A549 treated with AZD2906 at 1 μM for 4 hours (cell line): Measurements from ENCODE around the gene OR10H2. TPM values are rescaled to one million over a fixed set of nuclear protein-coding genes. Genes with fewer than 3 reads are reported as not detected.

Experiments used
- total RNA-seq: library from RNA; stranded (reverse); fragments of 200-300 nt; extraction: Qiagen RNA extraction; gene quantifications from 5 replicates; pipeline ENCODE4 v1.2.3, GENCODE V29; 2022

The OR10H2 gene, protein sequence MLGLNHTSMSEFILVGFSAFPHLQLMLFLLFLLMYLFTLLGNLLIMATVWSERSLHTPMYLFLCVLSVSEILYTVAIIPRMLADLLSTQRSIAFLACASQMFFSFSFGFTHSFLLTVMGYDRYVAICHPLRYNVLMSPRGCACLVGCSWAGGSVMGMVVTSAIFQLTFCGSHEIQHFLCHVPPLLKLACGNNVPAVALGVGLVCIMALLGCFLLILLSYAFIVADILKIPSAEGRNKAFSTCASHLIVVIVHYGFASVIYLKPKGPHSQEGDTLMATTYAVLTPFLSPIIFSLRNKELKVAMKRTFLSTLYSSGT
- not detected in 5 replicates for total RNA-seq

DNA sequence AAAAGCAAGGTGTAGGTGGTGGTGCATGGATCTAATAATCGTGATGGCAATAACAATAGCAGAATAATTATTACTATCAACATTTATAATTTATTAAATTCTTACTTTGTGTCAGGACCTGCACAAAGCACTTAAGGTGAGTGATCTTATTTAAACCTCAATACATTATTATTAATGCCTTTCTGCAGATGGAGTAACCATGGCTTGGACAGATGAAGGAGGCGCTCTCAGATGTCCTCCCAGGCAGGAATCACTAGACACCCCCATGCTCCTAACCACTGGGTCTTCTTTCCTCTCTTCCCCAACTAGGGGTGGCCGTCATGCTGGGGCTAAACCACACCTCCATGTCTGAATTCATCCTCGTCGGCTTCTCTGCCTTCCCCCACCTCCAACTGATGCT is at the start of gene OR10H2:
OR10H2 (plus strand) TSS at position 301 of the 400 bp plus-strand sequence; CDS start at position 321, 20 bp downstream.

DNA sequence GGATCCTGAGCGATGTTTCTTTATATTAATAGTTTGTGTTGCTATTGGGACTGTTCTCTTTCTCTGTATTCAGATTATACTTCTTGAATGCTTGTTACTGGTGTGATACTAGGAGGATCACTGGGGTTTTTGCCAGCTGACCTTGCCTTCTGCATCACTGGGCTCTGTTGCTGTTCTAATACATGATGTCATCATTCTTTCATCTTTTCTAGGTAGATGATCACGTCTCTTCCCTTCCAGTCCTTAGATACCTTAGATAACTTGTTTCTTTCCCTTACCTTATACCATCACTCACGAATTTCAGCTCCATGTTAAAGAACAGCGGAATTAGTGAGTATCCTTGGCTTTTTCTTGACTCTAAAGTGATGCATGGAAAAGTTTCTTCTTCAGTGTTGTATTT is 9.9 kb downstream of the OR10H2 start, which contains the start of gene OR10H3:
OR10H3 (plus strand) TSS at position 264 of the 400 bp plus-strand sequence. CDS start 3,408 bp downstream, outside the sequence.

Other genes starting within 250 kb of the OR10H2 start
- gene PGLYRP2, start 248.5 kb upstream of the OR10H2 start, total RNA-seq = 0.03 TPM in 1 of 5 replicates, not detected in the others
- 0.31 to 0.50 TPM (median 0.44 TPM) in 5 replicates for gene CYP4F22, start 219.5 kb upstream of the OR10H2 start, total RNA-seq
- gene CYP4F8, start 112.8 kb upstream of the OR10H2 start, total RNA-seq = not detected in 5 replicates
- gene CYP4F3, start 87.1 kb upstream of the OR10H2 start, total RNA-seq = 2.8 to 4.4 TPM (median 3.5 TPM) in 5 replicates
- gene CYP4F12, start 54.9 kb upstream of the OR10H2 start, total RNA-seq = 2.0 to 2.8 TPM (median 2.5 TPM) in 5 replicates
- not detected in 5 replicates for gene OR10H3, start 10.0 kb downstream of the OR10H2 start, total RNA-seq
- gene OR10H5, start 59.6 kb downstream of the OR10H2 start, total RNA-seq = not detected in 5 replicates
- not detected in 5 replicates for gene OR10H1, start 87.6 kb downstream of the OR10H2 start, total RNA-seq
- 0.05 to 0.24 TPM (median 0.11 TPM) in 5 replicates for gene CYP4F2, start 170.1 kb downstream of the OR10H2 start, total RNA-seq
- gene CYP4F11, start 206.5 kb downstream of the OR10H2 start, total RNA-seq = 4.6 to 6.7 TPM (median 5.5 TPM) in 5 replicates
- gene OR10H4, start 221.0 kb downstream of the OR10H2 start, total RNA-seq = not detected in 5 replicates